NCI-H345 treated with DMSO at 0.1 percent for 48 hours (cell line): ENCODE data around the gene FOXL3.

Experiments
- DNase-seq: peaks from one replicate; lab custom pipeline; 2025; ENCODE audit not compliant: unreplicated experiment; lab: John Stamatoyannopoulos, UW

Gene FOXL3

DNA sequence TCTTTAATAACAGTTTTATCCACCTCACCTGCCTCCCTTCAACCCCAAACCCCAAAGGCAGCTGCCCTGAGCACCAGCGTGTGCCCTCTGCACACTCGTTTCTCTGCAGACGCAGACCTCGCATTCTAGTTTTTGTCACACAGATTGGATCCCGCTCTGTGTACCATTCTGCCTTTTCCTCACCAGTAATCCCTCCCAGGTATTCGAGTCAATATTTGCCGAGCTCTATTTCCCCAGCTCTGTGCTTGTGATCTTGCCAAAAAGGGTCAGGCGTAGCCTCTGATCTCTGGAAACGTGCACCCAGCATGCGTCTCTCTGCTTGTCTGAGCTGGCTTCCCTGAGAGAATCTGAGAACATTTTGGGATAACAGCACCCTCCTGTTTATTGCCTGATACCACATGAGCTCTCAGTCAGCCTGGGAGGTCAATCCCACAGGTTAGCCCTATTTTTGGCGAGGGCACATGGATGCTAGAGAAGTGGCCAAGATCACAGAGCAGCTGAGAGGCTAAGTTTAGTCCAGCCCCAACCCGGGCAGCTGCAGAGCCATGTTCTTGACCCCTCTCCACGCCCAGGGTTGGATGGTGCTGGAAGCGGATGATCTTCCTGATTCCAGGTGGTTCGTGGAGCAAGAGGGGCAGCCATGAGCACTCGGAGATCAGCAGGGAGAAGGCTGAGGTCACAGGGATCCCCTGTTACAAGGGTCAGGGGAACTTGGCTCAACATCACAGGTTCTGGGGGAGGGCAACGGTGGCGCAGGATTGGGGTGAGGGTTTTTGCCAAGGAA, 29.1 kb downstream of the FOXL3 start:
- DNase-seq = no peak

DNA sequence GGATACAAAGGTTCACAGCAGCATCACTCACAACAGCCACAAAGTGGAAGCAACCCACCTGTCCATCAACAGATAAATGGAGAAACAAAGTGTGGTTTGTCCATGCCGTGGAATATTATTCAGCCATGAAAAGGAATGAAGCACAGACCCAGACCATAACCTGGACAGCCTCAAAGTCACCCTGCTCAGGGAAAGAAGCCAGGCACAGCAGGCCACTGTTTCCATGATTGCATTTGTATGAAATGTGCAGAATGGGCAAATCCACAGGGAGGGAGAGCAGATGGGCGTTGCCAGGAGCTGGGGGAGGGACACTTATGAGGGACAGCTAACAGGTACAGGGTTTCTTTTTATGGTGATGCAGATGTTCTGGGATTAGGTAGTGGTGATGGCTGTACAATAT, 30.3 kb downstream of the FOXL3 start:
- no peak for DNase-seq

DNA sequence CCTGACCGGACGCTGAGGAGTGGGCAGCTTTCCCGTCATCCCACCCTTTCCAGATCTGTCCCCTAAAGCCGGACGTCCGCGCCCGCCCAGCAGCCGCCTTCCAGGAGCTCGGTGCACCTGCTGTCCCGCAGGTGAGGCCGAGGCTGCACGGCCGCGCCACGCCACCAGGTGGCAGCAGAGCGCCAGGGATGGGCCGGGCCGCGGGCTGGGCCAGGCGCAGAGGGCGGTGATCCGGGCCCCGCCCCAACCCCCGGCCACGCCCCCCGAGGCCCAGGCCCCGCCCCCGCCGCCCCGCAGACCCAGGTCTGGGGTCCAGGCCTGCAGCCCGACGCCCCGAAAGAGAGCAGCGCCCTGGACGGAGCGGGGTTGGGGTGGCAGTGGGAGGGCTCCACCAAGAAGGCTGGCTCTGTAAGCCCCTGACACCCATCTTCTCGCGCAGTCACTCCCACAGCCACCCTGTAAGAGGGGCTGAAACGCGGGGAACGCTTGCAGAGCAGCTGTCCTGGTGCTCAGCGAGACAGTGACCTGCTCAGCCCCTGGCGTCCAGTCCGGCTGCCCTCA, 32.2 kb downstream of the FOXL3 start:
- DNase-seq = peak; percentile 44

DNA sequence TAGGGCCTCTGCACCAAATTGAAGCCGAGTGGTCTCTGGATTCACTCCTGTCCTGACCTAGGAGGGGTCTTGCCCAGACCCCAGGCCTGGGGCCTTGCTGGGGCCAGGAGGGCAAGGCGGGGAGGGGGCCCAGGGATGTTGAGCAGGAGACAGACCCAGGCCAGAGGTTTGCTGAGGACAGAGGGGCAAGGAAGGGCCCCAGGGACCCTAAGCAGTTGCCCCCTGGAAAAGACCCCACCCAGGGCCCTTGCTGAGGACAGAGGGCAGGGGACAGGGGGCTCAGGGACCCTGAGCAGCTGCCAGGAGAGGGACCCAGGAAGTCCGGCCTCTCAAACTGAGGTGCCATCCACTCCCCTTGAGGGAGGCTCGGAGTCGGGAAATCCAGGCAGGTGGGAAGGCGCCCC, 32.7 kb downstream of the FOXL3 start:
- DNase-seq = no peak

DNA sequence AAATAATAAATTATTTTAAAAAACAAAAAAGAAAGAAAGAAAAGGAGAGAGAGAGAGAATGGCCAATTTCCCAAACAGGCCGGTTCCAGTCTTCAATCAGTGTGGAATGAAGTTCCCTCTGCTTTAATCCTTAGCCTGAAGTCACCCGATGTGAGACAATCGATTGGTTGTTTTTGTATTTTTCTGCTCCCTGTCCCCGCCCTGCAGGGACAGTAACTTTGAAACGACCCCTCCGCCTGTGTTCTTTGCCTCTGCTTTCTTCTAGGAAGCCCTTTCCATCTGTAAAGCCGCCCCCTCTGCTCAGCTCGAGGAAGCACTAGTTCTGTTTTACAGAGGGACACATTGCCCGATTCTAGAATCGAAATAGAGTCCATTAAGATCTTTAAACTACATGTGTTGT, 33.4 kb downstream of the FOXL3 start:
- no peak for DNase-seq

DNA sequence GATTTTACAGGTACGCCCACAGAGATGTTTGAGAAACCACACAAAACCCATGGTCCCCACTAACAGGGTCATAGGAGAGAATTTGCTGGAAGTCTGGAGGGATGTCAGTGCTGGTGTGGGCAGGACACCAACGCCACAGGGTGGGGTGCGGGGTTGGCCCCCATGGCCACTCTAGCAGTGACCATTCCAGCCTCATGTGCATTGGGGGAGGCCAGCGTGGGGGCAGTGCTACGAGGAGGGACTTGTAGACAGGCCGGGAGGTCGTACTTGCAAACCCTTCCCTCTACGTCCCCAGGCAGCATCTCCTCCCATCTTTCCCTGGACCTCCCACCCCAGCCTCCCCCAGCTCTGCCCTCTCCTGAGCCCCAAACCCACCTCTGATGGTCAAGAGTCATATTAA, 34.0 kb downstream of the FOXL3 start:
- no peak for DNase-seq

DNA sequence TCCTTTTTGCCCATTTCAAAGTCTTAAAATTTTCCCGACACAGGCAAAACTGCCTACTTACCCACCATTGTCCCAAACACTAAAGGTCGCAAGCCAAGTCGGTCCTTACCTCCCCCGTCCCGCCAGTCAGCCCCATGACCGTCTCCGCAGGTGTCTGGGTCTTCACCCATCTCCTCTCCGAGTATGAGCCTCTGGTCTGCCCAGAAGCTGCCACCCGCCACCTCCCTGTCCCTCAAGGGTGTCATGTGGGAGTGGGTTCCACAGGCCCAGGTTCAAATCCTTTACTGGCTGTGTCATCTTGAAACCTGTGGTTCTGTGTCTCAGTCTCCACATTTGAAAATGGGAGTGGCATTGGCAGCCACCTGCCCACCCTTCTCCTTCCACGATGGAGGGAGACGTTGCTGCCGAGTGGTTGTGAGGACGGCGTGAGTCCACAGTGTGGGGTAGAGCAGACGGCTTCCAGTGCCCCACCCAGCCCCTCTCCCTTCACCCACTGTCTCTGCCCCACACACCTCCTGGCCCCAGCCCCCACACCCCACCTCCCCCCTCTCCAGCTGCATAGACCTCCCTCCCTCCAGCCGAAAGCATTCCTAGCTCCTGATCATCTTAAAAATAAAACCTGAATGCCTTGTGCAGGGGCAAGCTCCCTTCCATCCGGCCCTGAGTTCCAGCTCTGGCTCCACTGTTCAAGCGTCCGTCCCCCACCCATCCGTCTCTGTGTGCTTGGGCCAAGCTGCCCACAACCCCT, 35.3 kb downstream of the FOXL3 start:
- DNase-seq = no peak

DNA sequence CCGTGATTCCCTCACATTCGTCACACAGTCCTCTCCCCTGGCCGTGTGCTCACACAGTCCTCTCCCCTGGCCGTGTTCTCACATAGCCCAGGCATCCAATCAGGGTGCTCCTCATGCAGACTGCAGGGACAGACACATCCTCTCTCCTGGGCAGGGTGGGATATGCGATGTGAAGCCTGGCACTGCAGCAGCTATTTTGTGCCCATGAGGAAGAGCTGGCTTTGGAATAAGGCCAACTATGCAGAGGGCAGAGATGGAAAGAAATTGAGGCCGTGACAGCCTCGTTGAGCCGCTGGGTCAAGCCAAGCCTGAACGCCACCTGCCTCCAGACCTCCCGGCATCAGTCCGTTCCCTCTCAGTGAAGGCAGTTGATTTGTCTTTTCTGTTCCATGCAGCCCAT, 35.8 kb downstream of the FOXL3 start:
- DNase-seq = no peak

DNA sequence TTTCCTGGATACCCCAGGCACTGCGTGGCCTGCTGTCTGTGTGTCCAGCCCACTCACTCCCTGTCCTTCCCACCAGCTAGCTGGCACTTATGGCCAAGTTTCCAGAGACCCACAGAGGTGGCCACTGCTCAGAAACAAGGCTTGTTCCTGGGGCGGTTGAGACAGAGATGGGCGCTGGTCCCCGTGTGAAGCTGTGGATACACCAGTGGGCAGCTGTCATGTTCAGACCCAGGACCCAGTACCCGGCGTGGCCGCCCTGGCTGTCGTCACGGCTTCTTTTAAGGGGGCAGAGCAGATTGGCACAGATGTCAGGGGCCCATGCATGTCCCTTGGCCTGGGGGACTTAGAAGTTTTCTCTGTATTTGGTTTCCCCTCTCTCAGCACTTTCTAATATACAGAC, 36.3 kb downstream of the FOXL3 start:
- no peak for DNase-seq

DNA sequence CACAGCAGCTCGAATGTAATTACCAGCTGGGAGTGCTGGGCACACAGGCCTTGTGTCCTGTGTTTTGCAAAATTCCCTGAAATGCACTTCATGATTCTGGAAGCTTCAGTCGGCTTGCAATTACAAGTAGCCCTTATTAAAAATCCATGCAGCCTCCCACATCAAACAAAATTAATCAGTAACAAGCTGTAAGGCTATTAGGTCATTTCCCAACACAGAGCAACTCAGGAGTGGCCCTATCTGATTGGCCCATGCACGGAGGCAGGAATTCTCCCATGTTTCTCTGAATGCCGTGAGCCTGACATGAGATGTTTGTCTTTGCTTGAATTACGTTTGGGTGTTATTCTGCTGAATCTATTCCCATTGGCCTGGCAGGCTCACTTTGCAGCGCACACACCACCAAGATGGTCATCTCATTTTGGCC, 36.9 kb downstream of the FOXL3 start:
- no peak for DNase-seq

DNA sequence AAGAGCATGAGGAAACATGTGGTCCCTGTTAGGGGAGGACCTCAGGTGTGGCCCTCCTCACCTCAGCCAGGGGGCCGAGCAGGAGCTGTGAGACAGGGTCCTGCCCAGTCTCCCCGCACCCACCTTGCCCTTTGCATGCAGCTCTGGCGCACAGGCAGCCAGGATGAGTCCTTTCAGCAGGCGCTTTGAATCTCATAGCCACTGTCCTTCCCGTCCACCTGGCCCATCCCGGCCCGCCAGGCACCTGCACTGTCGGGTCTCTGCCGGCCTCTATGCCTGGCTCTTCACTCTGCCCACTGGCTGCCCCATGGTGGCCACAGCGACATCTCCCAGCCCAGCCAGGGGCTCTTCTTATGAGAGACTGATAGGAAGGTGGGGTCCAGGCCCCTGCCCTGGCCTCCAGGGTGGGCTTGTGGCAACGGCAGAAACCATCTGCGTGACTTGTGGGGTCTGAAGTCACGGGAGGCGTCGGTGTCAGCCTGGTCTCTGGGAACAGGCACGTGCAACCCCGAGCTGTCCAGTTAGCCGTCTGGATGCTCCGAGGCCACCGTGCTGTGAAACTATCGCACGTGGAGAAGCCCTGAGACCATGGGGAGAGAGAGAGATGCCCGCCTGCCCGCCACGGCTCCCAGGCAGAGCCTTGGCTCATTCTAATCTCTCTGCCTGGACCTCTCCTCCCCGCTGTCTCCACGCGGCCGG, 37.4 kb downstream of the FOXL3 start:
- no peak for DNase-seq

DNA sequence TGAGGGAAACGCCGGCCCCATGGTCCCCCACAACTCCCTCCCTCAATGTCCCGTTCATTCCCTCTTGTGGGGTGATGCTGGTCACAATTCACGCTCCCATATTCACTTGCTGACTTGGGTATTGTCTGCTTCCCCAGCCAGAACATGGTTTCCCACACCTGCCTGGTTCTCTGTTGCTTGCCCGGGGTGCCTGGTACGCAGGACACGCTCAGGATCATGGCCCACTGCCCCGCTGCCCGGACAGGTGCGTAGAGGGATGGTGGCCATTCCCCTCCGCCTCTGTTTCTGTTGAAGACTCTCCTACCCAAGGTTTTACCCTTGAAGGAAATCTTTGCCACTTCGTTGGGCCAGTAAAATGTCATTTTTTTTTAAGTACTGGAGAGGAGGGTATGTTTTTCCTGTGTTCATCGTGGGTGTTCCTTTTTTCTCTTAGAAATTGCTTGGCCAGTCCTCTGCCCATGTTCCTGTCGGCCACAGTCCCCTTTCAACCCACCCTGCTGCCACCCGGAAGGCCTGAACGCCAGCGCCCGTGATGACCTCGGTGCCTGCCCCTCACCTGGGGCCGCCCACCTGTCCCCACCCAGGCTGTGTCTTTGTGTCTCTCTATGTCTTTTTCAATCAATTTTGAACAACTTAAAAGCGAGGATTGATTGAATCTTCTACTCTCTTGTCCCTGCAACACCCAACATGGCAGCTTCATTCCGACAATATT, 38.2 kb downstream of the FOXL3 start:
- DNase-seq = no peak

DNA sequence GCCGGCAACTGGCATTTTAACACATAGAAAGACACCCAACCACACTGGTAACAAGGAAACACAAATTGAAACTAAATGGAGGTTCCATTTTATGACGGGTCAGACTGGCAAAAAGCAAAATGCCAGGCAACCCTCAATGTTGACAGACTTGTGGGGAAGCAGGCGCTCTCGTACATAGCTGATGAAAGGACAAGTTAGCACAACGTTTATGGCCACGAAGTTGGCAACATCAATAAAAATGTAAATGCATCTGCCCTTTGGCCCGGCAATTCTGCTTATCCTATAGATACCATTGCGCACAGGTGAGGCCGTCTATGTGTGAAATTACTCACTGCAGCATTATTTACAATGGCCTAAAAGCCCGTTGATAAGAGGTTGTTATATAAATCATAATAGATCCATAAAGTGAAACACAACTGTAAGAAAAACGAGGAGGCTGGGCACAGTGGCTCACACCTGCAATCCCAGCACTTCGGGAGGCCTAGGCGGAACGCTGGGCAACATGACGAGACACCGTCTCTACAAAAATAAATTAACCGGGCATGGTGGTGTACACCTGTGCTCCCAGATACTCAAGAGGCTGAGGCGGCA, 39.8 kb downstream of the FOXL3 start:
- no peak for DNase-seq

DNA sequence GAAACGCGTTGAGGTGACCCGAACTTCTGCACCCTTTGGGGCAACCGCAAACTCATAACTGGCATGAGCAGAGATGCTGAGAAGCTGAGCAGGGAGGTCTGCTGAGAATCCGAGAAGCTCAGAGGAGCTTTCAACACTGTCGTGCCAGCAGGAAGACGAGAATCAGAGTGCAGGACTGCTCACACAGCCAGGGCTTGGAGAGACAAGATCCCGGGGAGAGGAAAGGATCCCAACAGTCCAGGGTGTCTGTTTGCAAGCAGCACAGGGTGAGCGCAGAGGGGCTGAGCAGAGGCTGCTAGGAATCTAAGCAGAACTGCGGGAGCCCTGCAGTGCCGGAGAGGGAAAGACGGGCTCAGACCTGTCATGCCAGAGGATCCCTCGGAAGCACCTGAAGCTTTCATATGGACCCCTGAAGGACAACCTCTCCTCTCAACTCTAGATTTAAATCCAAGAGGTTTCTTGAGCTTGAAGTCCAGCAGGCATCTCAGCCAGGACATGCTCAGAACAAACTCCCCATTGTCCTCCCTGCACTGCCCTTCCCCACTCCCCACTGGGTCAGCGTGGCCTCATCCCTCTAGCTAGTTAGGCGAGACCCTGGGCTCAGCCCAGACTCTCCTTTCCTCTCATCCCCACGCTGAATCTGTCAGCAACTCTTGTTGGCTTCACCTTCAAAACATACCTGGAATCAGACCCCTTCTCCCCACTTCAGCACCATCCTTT, 40.7 kb downstream of the FOXL3 start:
- no peak for DNase-seq

DNA sequence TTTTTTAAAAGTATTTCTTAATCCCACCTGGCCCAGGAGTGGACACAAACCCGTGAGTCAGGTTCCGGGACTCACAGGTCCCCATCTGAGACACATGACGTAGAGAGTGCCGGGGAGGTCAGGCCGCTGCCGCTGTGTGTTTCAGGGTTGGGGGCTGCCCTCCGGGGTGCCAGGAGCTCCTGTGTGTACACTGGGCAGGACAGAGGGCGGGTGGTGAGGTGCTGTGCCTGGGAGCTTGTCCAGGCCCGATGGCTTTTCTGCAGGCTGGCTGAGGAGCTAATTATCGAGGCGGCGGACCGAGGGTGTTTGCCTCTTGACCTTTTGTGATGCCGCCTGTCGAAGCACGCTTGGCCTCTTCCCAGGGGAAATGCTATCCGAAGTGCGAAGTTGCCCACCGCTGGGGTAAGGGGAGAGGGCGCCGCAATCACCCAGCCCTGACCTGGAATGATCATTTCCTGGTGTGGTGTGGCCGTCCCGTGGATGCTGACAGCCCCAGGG, 42.1 kb downstream of the FOXL3 start:
- DNase-seq = no peak

DNA sequence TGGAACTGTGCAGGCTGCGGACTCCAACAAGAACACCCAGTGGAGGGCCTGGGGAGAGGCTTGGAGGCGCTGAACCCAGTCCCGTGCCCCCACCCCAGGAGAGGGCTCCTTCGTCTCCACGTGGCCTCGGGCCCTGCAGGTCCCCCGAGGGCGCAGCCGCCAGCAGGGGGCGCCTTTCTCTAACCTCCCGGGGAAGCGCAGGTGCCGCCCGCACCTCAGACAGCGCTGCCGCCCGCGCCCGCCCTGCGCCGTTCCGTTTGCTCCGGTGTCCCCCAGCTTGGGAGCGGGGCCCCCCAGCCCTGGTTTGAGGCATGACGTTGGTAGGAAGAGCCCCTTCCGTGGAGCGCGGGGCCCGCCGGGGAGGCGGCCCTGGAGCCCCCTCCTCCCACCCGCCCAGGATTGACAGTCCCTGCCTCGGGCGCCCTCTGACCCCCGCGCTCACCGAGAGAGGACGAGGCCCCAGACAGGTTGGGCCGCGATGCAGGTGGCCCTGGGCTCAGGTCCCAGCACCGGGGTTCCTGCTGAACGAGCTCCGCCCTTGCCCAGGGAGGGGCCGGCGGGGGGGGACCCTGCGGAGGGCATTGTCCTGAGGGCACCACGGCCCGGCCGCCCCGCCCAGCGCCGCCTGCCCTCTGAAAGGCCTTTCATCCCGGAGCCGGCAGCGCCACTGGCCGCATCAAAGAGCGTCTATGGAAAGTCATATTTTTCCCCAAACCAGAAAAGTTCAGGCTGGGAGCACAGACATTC, 42.8 kb downstream of the FOXL3 start:
- peak; percentile 56 for DNase-seq

DNA sequence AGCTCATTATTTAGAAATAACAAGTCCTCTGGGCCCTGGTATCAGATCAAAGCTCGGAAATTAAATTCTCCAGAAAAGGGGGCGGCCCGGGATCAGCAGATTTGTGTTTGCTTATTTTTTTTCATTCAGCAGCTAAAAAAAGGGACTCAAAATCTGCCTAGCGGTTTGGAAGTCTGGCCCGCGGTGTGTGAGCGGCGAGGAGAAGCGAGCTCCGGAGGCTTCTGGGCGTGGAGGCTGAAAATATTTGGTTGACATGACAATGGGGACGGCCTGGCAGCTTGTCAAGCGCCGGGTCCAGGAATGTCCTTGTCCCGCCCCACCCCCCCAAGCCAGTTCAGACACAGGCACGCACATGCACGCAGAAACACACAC, 43.4 kb downstream of the FOXL3 start:
- DNase-seq = no peak

DNA sequence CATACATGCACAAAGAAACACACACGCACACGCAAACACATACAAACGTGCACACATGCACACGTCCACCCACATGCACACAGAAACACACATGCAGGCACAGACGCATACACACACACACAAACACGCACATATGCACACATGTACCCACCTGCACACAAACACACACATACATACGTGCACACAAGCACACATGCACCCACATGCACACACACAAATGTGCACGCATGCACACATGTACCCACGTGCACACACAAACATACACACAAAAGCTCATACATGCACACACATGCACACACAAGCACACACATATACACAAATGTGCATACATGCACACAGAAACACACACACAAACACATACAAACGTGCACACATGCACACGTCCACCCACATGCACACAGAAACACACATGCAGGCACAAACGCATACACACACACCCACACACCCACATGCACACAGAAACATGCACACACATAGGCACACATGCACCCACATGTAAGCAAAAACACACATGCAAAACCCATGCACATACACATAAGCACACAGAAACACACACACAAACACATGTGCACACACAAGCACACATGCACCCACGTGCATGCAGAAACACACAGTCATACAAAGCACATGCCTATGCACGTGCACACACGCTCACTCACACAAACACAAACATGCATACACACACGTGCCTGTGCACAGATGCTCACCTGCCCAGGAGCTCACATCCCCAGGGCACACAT, 44.8 kb downstream of the FOXL3 start:
- DNase-seq = no peak
